GM13977 (cell line): ENCODE results near the gene SLC5A8.

Experiments used
- DNase-seq: peaks from one replicate; pipeline ENCODE4 v3.0.0; 2012; ENCODE audit warnings: low spot score
- in situ Hi-C: fragments of 300-500 bp; cut with MboI; formaldehyde crosslinking; loops from one replicate; pipeline ENCODE4 v1.12.0; 2022; ENCODE audit warnings: low sequenced_read_pairs, low pct_unique_long_range_greater_than_20kb, mixed read lengths, inconsistent platforms; ENCODE audit not compliant: unreplicated experiment
- TF ChIP-seq, protein P1 (sequence below): IDR thresholded peaks from 2 replicates; pipeline ENCODE4 v1.5.1; 2012; ENCODE audit warnings: mild to moderate bottlenecking, control low read depth; ENCODE audit not compliant: insufficient read depth; ENCODE audit errors: extremely low read depth, missing control alignments

Gene SLC5A8

DNA sequence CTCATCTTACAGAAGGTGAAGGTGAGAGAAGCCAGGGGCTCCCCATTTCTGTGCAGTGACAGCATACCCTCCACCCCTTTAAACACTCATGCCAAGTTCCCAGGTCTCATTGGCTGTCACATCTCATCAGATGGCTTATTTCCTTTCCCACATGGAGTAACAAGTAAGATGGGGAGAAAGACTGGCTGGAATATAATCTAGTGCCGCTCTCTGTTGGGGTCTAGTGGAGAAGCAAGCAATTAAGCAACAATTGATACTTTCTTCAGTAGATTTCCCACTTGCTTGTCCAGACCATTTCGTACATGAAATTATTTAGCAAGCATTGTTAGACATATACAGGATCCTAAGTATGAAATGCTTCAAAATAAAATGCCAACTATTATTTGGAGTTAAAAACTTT, 92.2 kb downstream of the SLC5A8 start:
- no peak for DNase-seq
- TF ChIP-seq, protein P1, sequence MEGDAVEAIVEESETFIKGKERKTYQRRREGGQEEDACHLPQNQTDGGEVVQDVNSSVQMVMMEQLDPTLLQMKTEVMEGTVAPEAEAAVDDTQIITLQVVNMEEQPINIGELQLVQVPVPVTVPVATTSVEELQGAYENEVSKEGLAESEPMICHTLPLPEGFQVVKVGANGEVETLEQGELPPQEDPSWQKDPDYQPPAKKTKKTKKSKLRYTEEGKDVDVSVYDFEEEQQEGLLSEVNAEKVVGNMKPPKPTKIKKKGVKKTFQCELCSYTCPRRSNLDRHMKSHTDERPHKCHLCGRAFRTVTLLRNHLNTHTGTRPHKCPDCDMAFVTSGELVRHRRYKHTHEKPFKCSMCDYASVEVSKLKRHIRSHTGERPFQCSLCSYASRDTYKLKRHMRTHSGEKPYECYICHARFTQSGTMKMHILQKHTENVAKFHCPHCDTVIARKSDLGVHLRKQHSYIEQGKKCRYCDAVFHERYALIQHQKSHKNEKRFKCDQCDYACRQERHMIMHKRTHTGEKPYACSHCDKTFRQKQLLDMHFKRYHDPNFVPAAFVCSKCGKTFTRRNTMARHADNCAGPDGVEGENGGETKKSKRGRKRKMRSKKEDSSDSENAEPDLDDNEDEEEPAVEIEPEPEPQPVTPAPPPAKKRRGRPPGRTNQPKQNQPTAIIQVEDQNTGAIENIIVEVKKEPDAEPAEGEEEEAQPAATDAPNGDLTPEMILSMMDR: no peak
- in situ Hi-C loops: no loop called here

DNA sequence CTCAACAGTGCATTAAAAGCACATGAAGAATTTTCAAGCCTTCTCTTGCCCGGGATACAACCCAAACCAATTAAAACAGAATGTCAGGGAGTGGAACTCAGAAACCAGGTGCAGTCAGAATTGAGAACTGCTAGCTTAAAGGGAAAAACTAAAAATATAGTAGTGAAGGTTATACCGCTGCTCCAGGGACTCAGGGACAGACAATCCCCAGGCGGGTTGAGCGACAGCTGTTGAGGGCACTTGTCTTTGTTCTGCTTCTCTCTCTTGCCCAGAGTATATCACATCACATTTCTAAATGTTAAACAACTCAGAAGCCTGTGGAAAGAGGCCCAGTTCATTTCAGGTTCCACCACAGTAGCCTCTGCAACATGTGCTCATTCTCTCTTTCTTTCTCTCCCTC, 93.1 kb downstream of the SLC5A8 start:
- DNase-seq: no peak

DNA sequence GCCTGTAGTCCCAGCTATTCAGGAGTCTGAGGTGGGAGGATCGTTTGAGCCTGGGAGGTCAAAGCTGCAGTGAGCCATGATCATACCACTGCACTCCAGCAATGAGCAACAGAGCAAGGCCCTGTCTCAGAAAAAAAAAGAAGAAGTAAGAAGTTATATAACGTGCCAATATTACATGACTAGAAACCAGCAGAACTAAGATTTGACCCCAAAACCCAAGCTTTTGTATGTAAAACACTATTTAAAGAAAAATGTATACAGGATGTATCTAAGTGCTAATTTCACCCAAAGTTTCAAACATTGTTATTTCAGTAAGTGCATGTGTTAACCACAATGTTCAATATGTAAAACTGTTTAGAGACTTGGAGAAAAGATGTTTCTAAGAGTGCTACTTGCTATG, 94.7 kb downstream of the SLC5A8 start:
- no peak for DNase-seq
- TF ChIP-seq, protein P1: no peak
- in situ Hi-C loops: no loop called here

More for the DNA sequence above, 93.1 kb downstream of the SLC5A8 start:
- TF ChIP-seq, protein P1: no peak
- in situ Hi-C loops: no loop called here

DNA sequence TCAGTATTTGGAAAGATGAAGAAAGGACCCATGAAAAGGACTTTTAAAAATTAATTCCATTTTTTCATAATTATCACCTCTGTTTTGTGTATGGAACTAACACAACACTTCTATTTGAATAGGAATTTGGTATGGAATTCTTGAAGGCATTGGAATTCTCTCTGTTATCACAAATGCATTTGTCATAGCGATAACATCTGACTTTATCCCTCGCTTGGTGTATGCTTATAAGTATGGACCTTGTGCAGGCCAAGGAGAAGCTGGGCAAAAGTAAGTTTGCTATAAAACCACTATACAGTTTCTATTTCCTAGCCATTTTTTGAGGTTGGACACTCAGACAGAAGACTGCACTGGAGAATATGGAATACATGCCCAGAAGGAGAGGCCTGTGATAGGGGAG, 98.6 kb downstream of the SLC5A8 start:
- DNase-seq: no peak
- in situ Hi-C loops: no loop called here
- TF ChIP-seq, protein P1: no peak

DNA sequence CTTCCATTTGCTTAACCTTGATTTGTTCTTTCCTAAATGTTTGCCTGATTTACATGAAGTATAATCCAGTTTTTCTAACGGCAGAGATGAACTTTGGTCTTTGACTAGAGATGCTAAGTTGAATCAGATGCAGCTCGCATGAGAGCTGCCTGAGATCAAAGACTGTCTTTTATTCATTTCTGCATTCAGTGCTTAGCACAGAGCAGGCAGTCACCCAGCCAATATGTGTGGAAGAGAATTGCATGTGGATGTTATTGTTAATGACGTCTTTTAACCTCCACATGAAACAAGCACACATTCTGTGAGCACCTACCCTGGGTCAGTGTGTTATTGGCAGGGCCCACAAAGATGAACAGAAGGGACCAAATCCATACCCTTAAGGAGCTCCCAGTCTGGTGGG, 99.2 kb downstream of the SLC5A8 start:
- in situ Hi-C loops: no loop called here
- TF ChIP-seq, protein P1: no peak
- DNase-seq: no peak

DNA sequence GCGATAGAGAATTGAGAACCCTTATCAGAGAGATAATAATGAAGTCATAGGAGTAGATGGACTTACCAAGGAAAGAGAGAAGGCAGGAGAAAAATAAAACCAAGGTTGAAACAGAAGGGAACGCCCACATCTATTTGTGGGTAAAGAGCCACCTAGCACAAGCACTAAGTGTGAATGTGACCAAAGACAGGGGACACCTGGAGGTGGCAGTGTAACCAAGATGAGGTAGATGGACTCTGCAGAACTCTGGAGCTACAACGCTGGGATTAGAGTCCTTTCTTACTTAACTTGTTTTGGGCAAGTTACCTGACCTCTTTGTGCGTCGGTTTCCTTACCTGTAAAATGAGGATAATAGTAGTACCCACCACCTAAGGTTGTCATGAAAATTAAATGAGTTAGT, 101.9 kb downstream of the SLC5A8 start:
- no peak for DNase-seq
- TF ChIP-seq, protein P1: no peak
- in situ Hi-C loops: no loop called here
